ENCODE data around the gene SP4. TPM values are rescaled to one million over a fixed set of nuclear protein-coding genes. Genes with fewer than 3 reads are reported as not detected.

The SP4 gene
- total RNA-seq, 6 experiments from 2014 or later: 1.2 to 3.2 (median 2.3) TPM

DNA sequence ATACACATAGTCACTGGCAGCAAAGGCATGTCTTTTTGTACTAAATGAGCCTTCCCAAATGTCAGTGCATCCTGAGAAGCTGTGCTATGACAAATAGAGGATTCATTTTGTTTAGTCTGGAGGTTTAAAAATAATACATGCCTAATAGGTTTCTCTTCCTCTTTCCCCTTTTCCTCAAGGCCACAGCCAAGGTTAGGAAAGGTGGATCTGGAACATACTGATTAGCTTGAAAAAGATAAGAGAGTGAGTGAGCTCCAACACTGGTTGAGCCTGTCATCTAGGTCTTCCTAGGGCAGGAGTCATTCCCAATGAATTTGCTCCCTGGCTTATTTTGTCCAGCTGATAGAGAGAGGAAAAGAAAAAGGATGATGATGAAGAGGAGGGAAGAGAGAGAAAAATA is 14.4 kb upstream of the SP4 start:
- TF ChIP-seq POLR2A (IDR thresholded peaks at IDR 0.05): no peak
- TF ChIP-seq, protein P1, sequence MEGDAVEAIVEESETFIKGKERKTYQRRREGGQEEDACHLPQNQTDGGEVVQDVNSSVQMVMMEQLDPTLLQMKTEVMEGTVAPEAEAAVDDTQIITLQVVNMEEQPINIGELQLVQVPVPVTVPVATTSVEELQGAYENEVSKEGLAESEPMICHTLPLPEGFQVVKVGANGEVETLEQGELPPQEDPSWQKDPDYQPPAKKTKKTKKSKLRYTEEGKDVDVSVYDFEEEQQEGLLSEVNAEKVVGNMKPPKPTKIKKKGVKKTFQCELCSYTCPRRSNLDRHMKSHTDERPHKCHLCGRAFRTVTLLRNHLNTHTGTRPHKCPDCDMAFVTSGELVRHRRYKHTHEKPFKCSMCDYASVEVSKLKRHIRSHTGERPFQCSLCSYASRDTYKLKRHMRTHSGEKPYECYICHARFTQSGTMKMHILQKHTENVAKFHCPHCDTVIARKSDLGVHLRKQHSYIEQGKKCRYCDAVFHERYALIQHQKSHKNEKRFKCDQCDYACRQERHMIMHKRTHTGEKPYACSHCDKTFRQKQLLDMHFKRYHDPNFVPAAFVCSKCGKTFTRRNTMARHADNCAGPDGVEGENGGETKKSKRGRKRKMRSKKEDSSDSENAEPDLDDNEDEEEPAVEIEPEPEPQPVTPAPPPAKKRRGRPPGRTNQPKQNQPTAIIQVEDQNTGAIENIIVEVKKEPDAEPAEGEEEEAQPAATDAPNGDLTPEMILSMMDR (IDR thresholded peaks at IDR 0.05): no peak
- Histone ChIP-seq H3K4me3 (no peak overlapping the region), H3K4me1 (peaks cover 0 to 1% (median 0%) of the 10 kb centered on the region in 4 donors), H3K9me3 (no peaks in the 10 kb centered on the region), H3K27me3 (no peaks in the 10 kb centered on the region), H3K36me3 (no peaks in the 10 kb centered on the region), H3K27ac (no peak overlapping the region)
- ATAC-seq (no peak), DNase-seq (no peak)
- intact Hi-C loops (cut with DNase I): no loop called here

DNA sequence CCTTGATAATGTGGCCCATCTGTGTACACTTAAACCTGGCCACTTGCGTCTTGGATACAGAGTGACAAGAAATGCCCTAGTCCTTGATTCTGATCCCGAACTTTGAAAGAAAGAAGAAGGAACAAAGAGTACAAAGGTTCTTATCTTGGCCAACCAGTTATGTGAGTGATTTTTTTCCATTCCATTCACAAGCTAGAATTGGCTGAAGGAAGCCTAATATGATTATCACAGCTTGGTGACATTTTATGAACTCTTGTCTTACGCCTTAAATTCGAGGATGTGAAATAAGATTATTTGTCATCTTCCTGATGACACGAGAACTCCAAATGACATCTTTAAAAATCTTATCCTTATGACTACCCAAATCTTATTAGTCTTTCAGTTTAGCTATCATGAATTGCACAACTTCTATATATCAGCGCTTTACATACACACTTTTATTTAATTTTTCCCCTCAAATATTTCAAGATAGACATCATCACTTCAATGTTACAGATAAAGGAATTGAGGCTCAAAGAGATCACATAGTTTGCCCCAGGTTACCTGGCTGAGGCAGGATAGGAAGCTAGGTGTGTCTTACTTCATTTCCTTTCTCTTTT is 13.0 kb upstream of the SP4 start:
- WGBS (ENCODE audit: insufficient coverage, low coverage, low lambda C conversion rate, missing lambda C conversion rate): 74% methylated on average over 6 of the region's 6 CpGs
- Histone ChIP-seq H3K36me3 (no peaks in the 10 kb centered on the region), H3K27me3 (no peaks in the 10 kb centered on the region), H3K4me1 (no peaks in the 10 kb centered on the region), H3K4me3 (no peak overlapping the region), H3K27ac (no peak overlapping the region), H3K9me3 (no peaks in the 10 kb centered on the region)
- no peak for ATAC-seq
- intact Hi-C loops (cut with DNase I): no loop called here
- DNase-seq: no peak
- TF ChIP-seq POLR2A (IDR thresholded peaks at IDR 0.05): no peak
- TF ChIP-seq, protein P1 (IDR thresholded peaks at IDR 0.05): no peak

DNA sequence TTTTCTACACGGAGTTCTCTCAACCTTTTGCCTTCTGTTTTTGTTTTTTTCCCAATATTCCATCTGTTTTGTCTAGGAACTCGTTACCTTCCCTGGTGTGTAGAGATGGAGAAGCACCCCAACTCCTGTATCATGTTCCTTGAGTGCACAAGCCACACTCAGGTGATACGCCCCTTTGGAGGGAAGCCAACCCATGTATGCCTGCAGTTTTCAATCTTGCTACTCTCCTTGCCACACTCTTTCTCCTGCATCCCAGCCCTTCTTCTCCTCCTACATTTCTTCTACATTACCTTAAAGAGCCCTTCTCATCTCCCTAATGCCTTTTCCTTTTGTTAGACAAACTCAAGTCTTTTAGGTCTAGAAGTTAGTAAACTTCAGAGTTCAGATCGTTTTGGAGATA is 10.2 kb upstream of the SP4 start:
- 59% methylated on average over 4 of the region's 4 CpGs for WGBS (ENCODE audit: insufficient coverage, low coverage, low lambda C conversion rate, missing lambda C conversion rate)

DNA sequence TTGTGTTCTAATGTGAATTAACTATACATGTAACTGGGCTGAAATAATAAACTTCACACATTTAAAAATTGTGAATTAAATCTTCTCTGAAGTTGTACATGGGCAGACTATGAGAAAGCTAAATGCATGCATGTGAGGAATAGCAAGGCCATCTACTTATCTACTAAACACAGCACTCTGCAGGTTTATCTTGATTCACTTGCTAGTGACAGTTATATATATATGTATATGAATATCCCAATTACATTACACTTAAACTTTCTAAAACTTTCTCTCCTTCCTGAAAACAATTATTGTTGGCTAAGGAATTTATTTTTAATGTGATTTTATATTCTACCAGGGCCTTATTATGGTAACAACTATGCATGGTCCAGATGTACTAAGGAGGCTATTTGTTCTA is 5.1 kb upstream of the SP4 start:
- intact Hi-C loops (cut with DNase I): no loop called here

More for the DNA sequence above, 10.2 kb upstream of the SP4 start:
- H3K4me3 ChIP-seq: no peak overlapping the region
- DNase-seq (no peak), ATAC-seq (no peak)
- TF ChIP-seq, protein P1 (IDR thresholded peaks at IDR 0.05): no peak
- TF ChIP-seq POLR2A (IDR thresholded peaks at IDR 0.05): no peak
- H3K4me1 ChIP-seq: no peaks in the 10 kb centered on the region
- H3K9me3 ChIP-seq: no peaks in the 10 kb centered on the region
- intact Hi-C loops (cut with DNase I): no loop called here
- no peaks in the 10 kb centered on the region for H3K36me3 ChIP-seq
- H3K27ac ChIP-seq: no peak overlapping the region
- H3K27me3 ChIP-seq: no peaks in the 10 kb centered on the region

More for the DNA sequence above, 5.1 kb upstream of the SP4 start:
- Histone ChIP-seq H3K27ac (no peak overlapping the region), H3K4me1 (peaks cover 0 to 5% (median 2%) of the 10 kb centered on the region in 4 donors), H3K36me3 (no peaks in the 10 kb centered on the region), H3K9me3 (no peaks in the 10 kb centered on the region), H3K4me3 (no peak overlapping the region), H3K27me3 (no peaks in the 10 kb centered on the region)
- no peak for ATAC-seq
- no peak for DNase-seq
- TF ChIP-seq, protein P1 (IDR thresholded peaks at IDR 0.05): no peak
- no peak for TF ChIP-seq POLR2A (IDR thresholded peaks at IDR 0.05)

Measured in right lobe of liver (tissue), 6 donors.